ENCODE measurements around the gene PRSS12.

Gene PRSS12

DNA sequence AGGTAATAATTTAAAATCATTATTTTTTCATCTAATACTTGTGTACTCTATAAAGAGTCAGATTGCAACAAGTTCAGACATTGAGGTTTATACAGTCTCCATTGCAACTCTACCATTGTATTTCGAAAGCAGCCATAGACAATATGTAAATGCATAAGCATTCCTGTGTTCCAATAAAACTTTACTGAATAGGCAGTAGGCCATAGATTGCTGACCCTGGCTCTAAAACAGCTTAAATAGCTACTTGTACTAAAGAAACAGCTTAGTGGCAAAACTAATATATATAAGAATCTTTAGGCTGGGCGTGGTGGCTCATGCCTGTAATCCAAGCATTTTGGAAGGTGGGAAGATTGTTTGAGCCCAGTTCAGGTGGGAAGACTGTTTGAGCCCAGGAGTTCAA is 115.3 kb downstream of the PRSS12 start:
- DNase-seq (ENCODE audit: low read depth), result no peak
- TF ChIP-seq MYC (IDR thresholded peaks at IDR 0.05; ENCODE audit: low read depth, low read length) (no peak), POLR2A (IDR thresholded peaks at IDR 0.05; ENCODE audit: extremely low read depth, insufficient read length) (no peak)
- TF ChIP-seq, protein P1, sequence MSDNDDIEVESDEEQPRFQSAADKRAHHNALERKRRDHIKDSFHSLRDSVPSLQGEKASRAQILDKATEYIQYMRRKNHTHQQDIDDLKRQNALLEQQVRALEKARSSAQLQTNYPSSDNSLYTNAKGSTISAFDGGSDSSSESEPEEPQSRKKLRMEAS (IDR thresholded peaks at IDR 0.05; ENCODE audit: low read depth, low read length), result no peak
- TF ChIP-seq, protein P2, sequence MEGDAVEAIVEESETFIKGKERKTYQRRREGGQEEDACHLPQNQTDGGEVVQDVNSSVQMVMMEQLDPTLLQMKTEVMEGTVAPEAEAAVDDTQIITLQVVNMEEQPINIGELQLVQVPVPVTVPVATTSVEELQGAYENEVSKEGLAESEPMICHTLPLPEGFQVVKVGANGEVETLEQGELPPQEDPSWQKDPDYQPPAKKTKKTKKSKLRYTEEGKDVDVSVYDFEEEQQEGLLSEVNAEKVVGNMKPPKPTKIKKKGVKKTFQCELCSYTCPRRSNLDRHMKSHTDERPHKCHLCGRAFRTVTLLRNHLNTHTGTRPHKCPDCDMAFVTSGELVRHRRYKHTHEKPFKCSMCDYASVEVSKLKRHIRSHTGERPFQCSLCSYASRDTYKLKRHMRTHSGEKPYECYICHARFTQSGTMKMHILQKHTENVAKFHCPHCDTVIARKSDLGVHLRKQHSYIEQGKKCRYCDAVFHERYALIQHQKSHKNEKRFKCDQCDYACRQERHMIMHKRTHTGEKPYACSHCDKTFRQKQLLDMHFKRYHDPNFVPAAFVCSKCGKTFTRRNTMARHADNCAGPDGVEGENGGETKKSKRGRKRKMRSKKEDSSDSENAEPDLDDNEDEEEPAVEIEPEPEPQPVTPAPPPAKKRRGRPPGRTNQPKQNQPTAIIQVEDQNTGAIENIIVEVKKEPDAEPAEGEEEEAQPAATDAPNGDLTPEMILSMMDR (IDR thresholded peaks at IDR 0.05; ENCODE audit: low read depth, low read length), result no peak
- H3K4me3 ChIP-seq (ENCODE audit: low read depth, low read length), result no peak overlapping the region

DNA sequence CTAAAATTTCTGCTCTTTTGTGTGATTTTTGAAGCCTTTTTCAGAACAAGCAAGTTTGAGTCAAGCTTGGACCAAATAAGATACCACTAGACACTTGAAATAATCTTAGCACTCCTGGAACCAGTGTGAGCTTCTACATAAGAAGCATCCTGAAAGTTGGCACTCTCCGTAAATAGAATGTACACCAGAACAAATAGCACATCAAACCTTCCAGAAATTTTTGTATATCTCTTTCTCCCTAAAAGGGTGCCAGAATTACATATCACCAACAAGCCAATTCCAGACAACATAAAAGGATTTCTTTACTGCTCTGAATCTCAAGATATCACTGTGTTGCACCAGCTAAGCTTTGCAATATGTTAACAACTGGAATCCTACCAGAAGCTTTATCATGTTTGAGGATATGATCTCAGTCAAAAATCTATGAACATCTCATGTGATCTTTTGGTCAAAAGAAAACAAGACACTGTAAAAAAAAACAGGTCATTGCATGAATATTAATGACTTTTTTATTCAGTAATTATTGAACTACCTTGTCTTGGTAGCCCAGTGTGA is 117.2 kb downstream of the PRSS12 start:
- no peak overlapping the region for H3K4me3 ChIP-seq (ENCODE audit: low read depth, low read length)
- no peak for TF ChIP-seq POLR2A (IDR thresholded peaks at IDR 0.05; ENCODE audit: extremely low read depth, insufficient read length)
- TF ChIP-seq, protein P1 (IDR thresholded peaks at IDR 0.05; ENCODE audit: low read depth, low read length), result no peak
- TF ChIP-seq, protein P2 (IDR thresholded peaks at IDR 0.05; ENCODE audit: low read depth, low read length), result no peak
- no peak for TF ChIP-seq MYC (IDR thresholded peaks at IDR 0.05; ENCODE audit: low read depth, low read length)
- DNase-seq (ENCODE audit: low read depth), result no peak

All from NB4 (cell line).